Gastrocnemius medialis (tissue), 4 donors: ENCODE data around the gene GIT2. TPM values are rescaled to one million over a fixed set of nuclear protein-coding genes. Genes with fewer than 3 reads are reported as not detected.

Source experiments
- ATAC-seq, 2 donors: fragments of 150-250 bp; one replicate each; pipeline ENCODE4 v1.9.1; 2016
- DNase-seq, 2 donors: peaks; one replicate each; pipeline ENCODE4 v3.0.0-alpha.2; 2019
- H3K27ac ChIP-seq, 4 donors: fragments of 200-600 bp; sonication (generic); 1 replicate in 1 of 4; 2 replicates in 3 of 4; pipeline ENCODE4 v1.5.1; 2016 to 2018; ENCODE audit warnings: mild to moderate bottlenecking in 2 of 4, moderate library complexity in 1 of 4
- H3K27me3 ChIP-seq, 3 donors: fragments of 200-600 bp; sonication (generic) in 2 of 3; 1 replicate in 1 of 3; 2 replicates in 2 of 3; pipeline versions ENCODE4 v1.5.1 to v1.6.0; 2016 to 2019; ENCODE audit warnings: mild to moderate bottlenecking in 1 of 3, moderate library complexity in 1 of 3
- H3K36me3 ChIP-seq, 2 donors: fragments of 200-600 bp; sonication (generic) in 1 of 2; one replicate each; pipeline ENCODE4 v1.5.1; 2017 to 2018
- H3K4me1 ChIP-seq, 2 donors: fragments of 200-600 bp; sonication (generic) in 1 of 2; one replicate each; pipeline ENCODE4 v1.5.1; 2016 to 2017; ENCODE audit warnings: mild to moderate bottlenecking in 2 of 2
- H3K4me3 ChIP-seq, 4 donors: fragments of 200-600 bp; sonication (generic) in 3 of 4; 1 replicate in 1 of 4; 2 replicates in 3 of 4; pipeline ENCODE4 v1.5.1; 2016 to 2019; ENCODE audit warnings: mild to moderate bottlenecking in 2 of 4
- H3K9me3 ChIP-seq, 3 donors: fragments of 200-600 bp; sonication (generic) in 2 of 3; 1 replicate in 1 of 3; 2 replicates in 2 of 3; pipeline ENCODE4 v1.5.1; 2016 to 2019
- CTCF ChIP-seq, 5 experiments: fragments of 450-650 bp in 3 of 5; fragments of 200-600 bp in 2 of 5; sonication (generic) in 2 of 5; IDR thresholded peaks in 4 of 5; conservative IDR thresholded peaks in 1 of 5; 1 replicate in 4 of 5; 2 replicates in 1 of 5; pipeline ENCODE4 v1.5.1; 2016 to 2019; ENCODE audit warnings: antibody characterized with exemption in 5 of 5, mild to moderate bottlenecking in 3 of 5, moderate library complexity in 3 of 5
- POLR2A ChIP-seq, 2 donors: fragments of 450-650 bp; IDR thresholded peaks; one replicate each; pipeline ENCODE4 v1.6.1; 2017; ENCODE audit warnings: antibody characterized with exemption in 2 of 2, mild to moderate bottlenecking in 2 of 2, moderate library complexity in 2 of 2
- in situ Hi-C, 4 donors: fragments of 200-750 bp; cut with MboI; loops; one replicate each; pipeline versions ENCODE4 v1.15.0 to v1.8.0; 2017; ENCODE audit warnings: low sequenced_read_pairs in 4 of 4
- intact Hi-C: fragments of 100-400 bp; cut with DNase I; formaldehyde crosslinking; loops from one replicate; pipeline ENCODE4 v1.15.1; 2023; ENCODE audit warnings: low total_unique reads
- total RNA-seq, 4 donors: library from RNA; depleted of rRNA; stranded (reverse); fragments of >200 nt; gene quantifications; one replicate each; pipeline versions ENCODE4 v1.1.0 to v1.2.3, GENCODE V29; 2016

Gene GIT2
- total RNA-seq, 4 donors from 2014 or later = 23.4 to 32.1 (median 23.6) TPM

DNA sequence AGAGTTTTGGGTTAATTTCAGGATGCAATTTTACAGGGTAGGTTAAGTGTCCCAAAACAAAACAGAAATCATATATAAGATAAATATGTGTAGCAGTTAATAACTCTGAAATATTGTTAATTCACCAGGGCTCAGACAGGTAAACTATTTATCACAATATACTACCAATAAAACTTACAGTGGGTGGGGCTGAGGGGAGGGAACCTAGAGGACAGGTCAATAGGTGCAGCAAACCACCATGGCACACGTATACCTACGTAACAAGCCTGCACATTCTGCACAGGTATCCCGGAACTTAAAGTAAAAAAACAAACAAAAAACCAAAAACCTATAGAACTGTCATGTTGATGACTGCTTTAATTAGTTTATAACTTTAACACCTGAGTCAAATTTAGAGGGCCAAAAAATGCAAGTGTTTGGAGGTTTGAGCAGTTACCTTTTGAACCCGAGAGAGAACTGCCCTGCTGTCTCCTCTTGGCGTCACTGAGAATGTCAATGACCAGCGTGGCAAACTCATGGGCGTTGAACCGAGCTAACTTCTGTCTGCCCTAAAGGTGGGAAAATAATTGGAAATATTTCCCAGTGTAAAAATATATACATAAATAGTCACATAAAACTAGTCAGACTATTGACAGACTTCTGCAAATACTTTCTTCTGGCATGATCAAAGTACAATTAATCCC, 36.6 kb downstream of the GIT2 start:
- ATAC-seq (no peak), DNase-seq (no peak)
- Histone ChIP-seq H3K9me3 (no peaks in the 10 kb centered on the region), H3K4me1 (peaks cover 10 to 13% of the 10 kb centered on the region in 2 donors), H3K36me3 (peaks cover 2 to 67% of the 10 kb centered on the region in 2 donors), H3K4me3 (no peak overlapping the region), H3K27ac (no peak overlapping the region), H3K27me3 (no peaks in the 10 kb centered on the region)
- TF ChIP-seq CTCF (IDR thresholded peaks at IDR 0.05 in 4 of 5, conservative IDR thresholded peaks at IDR 0.05 in 1 of 5) = no peak
- no peak for TF ChIP-seq POLR2A (IDR thresholded peaks at IDR 0.05)
- in situ Hi-C loops (no loop called here), intact Hi-C loops (no loop called here)

DNA sequence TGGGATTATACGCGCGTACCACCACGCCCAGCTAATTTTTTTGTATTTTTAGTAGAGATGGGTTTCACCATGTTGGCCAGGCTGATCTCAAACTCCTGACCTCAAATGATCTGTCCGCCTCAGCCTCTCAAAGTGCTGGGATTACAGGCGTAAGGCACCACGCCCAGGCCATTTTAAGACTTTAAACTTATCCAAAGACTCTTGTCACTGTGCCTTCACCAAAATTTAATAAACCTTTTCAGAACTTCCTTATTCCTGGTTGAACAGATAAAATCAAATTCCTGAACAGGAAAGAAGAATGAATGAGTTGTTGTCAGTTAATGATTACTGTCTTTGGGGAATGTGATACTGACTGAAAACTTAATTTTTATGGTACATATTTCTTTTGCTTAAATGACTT, 37.8 kb downstream of the GIT2 start:
- Histone ChIP-seq H3K4me3 (no peak overlapping the region), H3K4me1 (peaks cover 2 to 3% of the 10 kb centered on the region in 2 donors), H3K27ac (no peak overlapping the region), H3K36me3 (peaks cover 2 to 71% of the 10 kb centered on the region in 2 donors), H3K9me3 (no peaks in the 10 kb centered on the region), H3K27me3 (no peaks in the 10 kb centered on the region)
- in situ Hi-C loops = no loop called here
- intact Hi-C loops = no loop called here
- ATAC-seq (no peak), DNase-seq (no peak)
- no peak for TF ChIP-seq CTCF (IDR thresholded peaks at IDR 0.05 in 4 of 5, conservative IDR thresholded peaks at IDR 0.05 in 1 of 5)
- no peak for TF ChIP-seq POLR2A (IDR thresholded peaks at IDR 0.05)

DNA sequence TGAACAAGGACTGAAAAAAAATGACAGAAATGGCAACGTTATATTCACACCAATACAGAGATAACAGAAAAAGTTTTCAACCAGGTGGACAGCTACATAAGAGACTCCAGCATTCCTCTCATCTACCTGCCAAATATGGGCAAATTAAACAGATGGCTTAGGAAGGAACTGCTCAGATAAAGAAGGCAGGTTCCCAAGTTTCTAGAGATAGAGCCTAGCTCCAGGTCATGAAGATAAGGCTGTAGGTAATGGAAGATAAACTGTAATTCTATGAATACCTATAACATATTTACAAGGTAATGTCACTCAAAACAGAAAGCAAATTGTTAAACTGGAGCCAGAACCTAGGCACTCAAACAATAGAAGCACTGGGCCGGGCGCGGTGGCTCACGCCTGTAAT, 42.5 kb downstream of the GIT2 start:
- no peak for DNase-seq
- peak overlapping the region; percentile 50 to 79 (median 72) for H3K27ac ChIP-seq
- intact Hi-C loops (no loop called here), in situ Hi-C loops (no loop called here)
- peaks cover 45 to 51% of the 10 kb centered on the region in 2 donors for H3K4me1 ChIP-seq
- no peak for TF ChIP-seq POLR2A (IDR thresholded peaks at IDR 0.05)
- TF ChIP-seq CTCF (IDR thresholded peaks at IDR 0.05 in 4 of 5, conservative IDR thresholded peaks at IDR 0.05 in 1 of 5) = no peak
- no peak for ATAC-seq
- H3K36me3 ChIP-seq = peaks cover 0 to 56% of the 10 kb centered on the region in 2 donors
- H3K27me3 ChIP-seq = no peaks in the 10 kb centered on the region
- no peaks in the 10 kb centered on the region for H3K9me3 ChIP-seq
- H3K4me3 ChIP-seq = no peak overlapping the region

- TF ChIP-seq CTCF (IDR thresholded peaks at IDR 0.05 in 4 of 5, conservative IDR thresholded peaks at IDR 0.05 in 1 of 5) (no peak), POLR2A (IDR thresholded peaks at IDR 0.05) (no peak)
- H3K9me3 ChIP-seq = no peaks in the 10 kb centered on the region
- in situ Hi-C loops = no loop called here
- no peaks in the 10 kb centered on the region for H3K27me3 ChIP-seq
- peak overlapping the region; percentile 50 to 79 (median 72) for H3K27ac ChIP-seq
- DNase-seq (peak; percentile 54 to 75), ATAC-seq (peak; percentile 70 to 79)
- peaks cover 53 to 58% of the 10 kb centered on the region in 2 donors for H3K4me1 ChIP-seq
- intact Hi-C loops = no loop called here
- H3K36me3 ChIP-seq = peaks cover 0 to 49% of the 10 kb centered on the region in 2 donors
- no peak overlapping the region for H3K4me3 ChIP-seq
Observed at GRCh38 chr12:109952873-109953272, 43.3 kb downstream of the GIT2 start.
